HepG2 (cell line): ENCODE results near the gene LSMEM2. TPM values are rescaled to one million over a fixed set of nuclear protein-coding genes. Genes with fewer than 3 reads are reported as not detected.
A peak's percentile ranks its signal among the peaks of the same experiment; 100 is the strongest.

Experiments
- ATAC-seq: fragments of 200-7000 bp; cut with Tn5 transposase; 3 replicates; pipeline ENCODE4 v1.9.1; 2020; ENCODE audit warnings: mild to moderate bottlenecking, moderate library complexity
- BruUV-seq: library from RNA; stranded (reverse); fragments of 400-500 nt; replicated peaks from 2 replicates; lab custom pipeline; 2021; lab: Mats Ljungman, UMichigan
- CTCF ChIA-PET: fragments of 300-600 bp; formaldehyde crosslinking; extraction: SDS; loops from one replicate; lab custom pipeline; 2021; ENCODE audit warnings: low total read pairs, inconsistent platforms, low intra/inter-chr PET ratio; lab: Yijun Ruan, JAX
- POLR2A ChIA-PET: fragments of 350-600 bp; sonication (Branson Sonifier 250); formaldehyde crosslinking; loops from one replicate; lab custom pipeline; 2020; ENCODE audit warnings: antibody characterized with exemption, inconsistent platforms; lab: Yijun Ruan, JAX
- DNase-seq: peaks from one replicate; pipeline ENCODE4 v3.0.0-alpha.2; 2015; ENCODE audit warnings: low spot score
- FAIRE-seq: peaks from 3 replicates; lab custom pipeline; 2011; peaks lifted over from hg19 to GRCh38; lab: Jason Lieb, UNC
- H2AFZ ChIP-seq: one replicate; pipeline ENCODE4 v1.6.1; 2011; ENCODE audit warnings: low read length, inconsistent platforms
- H3K27ac ChIP-seq: fragments of 300-600 bp; 3 replicates; pipeline ENCODE4 v1.8.0; 2011; ENCODE audit warnings: mixed run types, mild to moderate bottlenecking, mixed read lengths, low read length, inconsistent platforms; ENCODE audit not compliant: insufficient read depth; ENCODE audit errors: extremely low read length
- H3K27me3 ChIP-seq, 2 experiments: fragments of 200-600 bp in 1 of 2; 2 replicates in 1 of 2; 3 replicates in 1 of 2; pipeline versions ENCODE4 v1.6.0 to v1.8.0; 2011; ENCODE audit warnings: low read length in 2 of 2, mild to moderate bottlenecking in 2 of 2, moderate library complexity in 2 of 2, inconsistent platforms in 1 of 2; ENCODE audit not compliant: insufficient read depth in 2 of 2, control insufficient read depth in 1 of 2
- H3K36me3 ChIP-seq, 2 experiments: fragments of 200-600 bp in 1 of 2; replicated peaks in 1 of 2; 2 replicates in 1 of 2; 3 replicates in 1 of 2; pipeline versions ENCODE4 v1.5.1 to v1.8.0; 2011; ENCODE audit warnings: low read length in 2 of 2, inconsistent platforms in 1 of 2; ENCODE audit not compliant: insufficient read depth in 2 of 2, control insufficient read depth in 1 of 2
- H3K4me1 ChIP-seq: 2 replicates; pipeline ENCODE4 v1.5.1; 2012; ENCODE audit warnings: low read length, inconsistent platforms; ENCODE audit not compliant: insufficient read depth
- H3K4me2 ChIP-seq: 2 replicates; pipeline ENCODE4 v1.6.0; 2011; ENCODE audit warnings: low read depth, low read length, inconsistent platforms
- H3K4me3 ChIP-seq, 3 experiments: fragments of 200-600 bp in 1 of 3; sonication (generic), shearing (Covaris generic) in 1 of 3; replicated peaks in 1 of 3; 2 replicates each; pipeline ENCODE4 v1.5.1; 2011 to 2016; ENCODE audit warnings: low read length in 3 of 3, inconsistent platforms in 2 of 3, low read depth in 2 of 3, mild to moderate bottlenecking in 2 of 3, control low read depth in 1 of 3, mixed read lengths in 1 of 3; ENCODE audit not compliant: insufficient read depth in 1 of 3
- H3K79me2 ChIP-seq: one replicate; pipeline ENCODE4 v1.6.1; 2011; ENCODE audit warnings: low read length, inconsistent platforms; ENCODE audit not compliant: insufficient read depth
- H3K9ac ChIP-seq: 2 replicates; pipeline ENCODE4 v1.6.0; 2011; ENCODE audit warnings: mild to moderate bottlenecking, low read depth, low read length, inconsistent platforms; ENCODE audit not compliant: insufficient read depth
- H3K9me3 ChIP-seq: 2 replicates; pipeline ENCODE4 v1.5.1; 2012; ENCODE audit warnings: mild to moderate bottlenecking, low read length
- H4K20me1 ChIP-seq: 2 replicates; pipeline ENCODE4 v1.6.0; 2011; ENCODE audit warnings: inconsistent platforms, mild to moderate bottlenecking, low read length, moderate library complexity; ENCODE audit not compliant: insufficient read depth
- AHR ChIP-seq: IDR thresholded peaks from 2 replicates; pipeline ENCODE4 v1.6.1; 2018; ENCODE audit warnings: missing genetic modification reagents, missing compliant biosample characterization
- ELF4 ChIP-seq: sonication (generic); formaldehyde crosslinking; IDR thresholded peaks from 2 replicates; pipeline ENCODE4 v1.5.0; 2020; ENCODE audit warnings: missing genetic modification reagents, mild to moderate bottlenecking, moderate library complexity, borderline replicate concordance
- HMG20A ChIP-seq: IDR thresholded peaks from 2 replicates; pipeline ENCODE4 v1.6.1; 2016; ENCODE audit warnings: borderline replicate concordance
- NFRKB ChIP-seq: fragments of 450-650 bp; IDR thresholded peaks from 2 replicates; pipeline ENCODE4 v1.6.1; 2017
- NRL ChIP-seq: sonication (generic); formaldehyde crosslinking; IDR thresholded peaks from 2 replicates; pipeline ENCODE4 v1.5.0; 2020; ENCODE audit warnings: missing genetic modification reagents, mild to moderate bottlenecking, moderate library complexity, borderline replicate concordance
- POLR2A ChIP-seq, 2 experiments: IDR thresholded peaks; 2 replicates each; pipeline ENCODE4 v1.6.1; 2011; ENCODE audit warnings: low read depth in 2 of 2, low read length in 2 of 2, mild to moderate bottlenecking in 1 of 2, moderate library complexity in 1 of 2; ENCODE audit not compliant: insufficient read depth in 1 of 2
- SALL2 ChIP-seq: sonication (generic); formaldehyde crosslinking; IDR thresholded peaks from 2 replicates; pipeline ENCODE4 v1.8.1; 2023; ENCODE audit warnings: mild to moderate bottlenecking, missing genetic modification reagents, inconsistent platforms
- SIN3A ChIP-seq: IDR thresholded peaks from 2 replicates; pipeline ENCODE4 v1.6.1; 2011; ENCODE audit warnings: low read depth, mild to moderate bottlenecking, control low read depth, low read length, borderline replicate concordance
- ZFAT ChIP-seq: sonication (generic); formaldehyde crosslinking; conservative IDR thresholded peaks from 2 replicates; pipeline ENCODE4 v1.8.1; 2023; ENCODE audit warnings: missing genetic modification reagents, inconsistent platforms
- ZNF253 ChIP-seq: sonication (generic); formaldehyde crosslinking; IDR thresholded peaks from 2 replicates; pipeline ENCODE4 v1.8.0; 2022; ENCODE audit warnings: mild to moderate bottlenecking, missing genetic modification reagents, borderline replicate concordance
- ZNF607 ChIP-seq: sonication (generic); formaldehyde crosslinking; IDR thresholded peaks from 2 replicates; pipeline ENCODE4 v1.5.1; 2020; ENCODE audit warnings: missing genetic modification reagents, mild to moderate bottlenecking, borderline replicate concordance
- ZNF652 ChIP-seq: IDR thresholded peaks from 2 replicates; pipeline ENCODE4 v1.6.1; 2016; ENCODE audit warnings: low read depth, borderline replicate concordance
- ZNF772 ChIP-seq: sonication (generic); formaldehyde crosslinking; IDR thresholded peaks from 2 replicates; pipeline ENCODE4 v1.5.0; 2020; ENCODE audit warnings: mild to moderate bottlenecking, missing genetic modification reagents
- WGBS: methylation state at CpG from one replicate; pipeline ENCODE4 v1.1.6; 2017; ENCODE audit warnings: low lambda C conversion rate; 5-methylcytosine and 5-hydroxymethylcytosine counted together
- in situ Hi-C: cut with HindIII; loops from 2 replicates; pipeline ENCODE4 v1.10.0; 2017; ENCODE audit warnings: low pct_unique_long_range_greater_than_20kb; ENCODE audit not compliant: extremely low pct_ligation_motif_present
- intact Hi-C: fragments of 100-400 bp; cut with micrococcal nuclease; formaldehyde crosslinking; loops from one replicate; pipeline ENCODE4 v1.10.0; 2022; ENCODE audit not compliant: unreplicated experiment
- polyA plus RNA-seq, 8 experiments: library from polyadenylated mRNA; depleted of rRNA in 3 of 8; stranded (reverse) in 7 of 8; unstranded in 1 of 8; fragments of >200 nt; fragmentation: Illumina TruSeq in 4 of 8; extraction: Trizol in 4 of 8; gene quantifications; 2 replicates each; pipeline versions ENCODE4 v1.2.1 to v1.2.3, GENCODE V29; 2011 to 2016; ENCODE audit warnings: low read depth in 4 of 8, missing spikeins in 1 of 8, mixed read lengths in 1 of 8; ENCODE audit not compliant: insufficient read depth in 1 of 8
- total RNA-seq, 5 experiments: library from RNA; depleted of rRNA; stranded (reverse); fragments of >200 nt; fragmentation: Illumina TruSeq; extraction: Trizol; gene quantifications; 2 replicates each; pipeline ENCODE4 v1.2.3, GENCODE V29; 2016; ENCODE audit warnings: low read depth in 1 of 5
- TF ChIP-seq, protein P1 (sequence below), 2 experiments: fragments of 450-650 bp in 1 of 2; sonication (generic) in 1 of 2; formaldehyde crosslinking in 1 of 2; IDR thresholded peaks; 2 replicates each; pipeline versions ENCODE4 v1.6.1 to v1.8.0; 2016 to 2022; ENCODE audit warnings: antibody characterized with exemption in 1 of 2, mild to moderate bottlenecking in 1 of 2, missing genetic modification reagents in 1 of 2

LSMEM2 gene
- total and polyA plus RNA-seq, 2 of the 13 experiments (the other 11 are each of a cell fraction or from before 2014, with no cell fraction given): 0.07 to 0.41 TPM

DNA sequence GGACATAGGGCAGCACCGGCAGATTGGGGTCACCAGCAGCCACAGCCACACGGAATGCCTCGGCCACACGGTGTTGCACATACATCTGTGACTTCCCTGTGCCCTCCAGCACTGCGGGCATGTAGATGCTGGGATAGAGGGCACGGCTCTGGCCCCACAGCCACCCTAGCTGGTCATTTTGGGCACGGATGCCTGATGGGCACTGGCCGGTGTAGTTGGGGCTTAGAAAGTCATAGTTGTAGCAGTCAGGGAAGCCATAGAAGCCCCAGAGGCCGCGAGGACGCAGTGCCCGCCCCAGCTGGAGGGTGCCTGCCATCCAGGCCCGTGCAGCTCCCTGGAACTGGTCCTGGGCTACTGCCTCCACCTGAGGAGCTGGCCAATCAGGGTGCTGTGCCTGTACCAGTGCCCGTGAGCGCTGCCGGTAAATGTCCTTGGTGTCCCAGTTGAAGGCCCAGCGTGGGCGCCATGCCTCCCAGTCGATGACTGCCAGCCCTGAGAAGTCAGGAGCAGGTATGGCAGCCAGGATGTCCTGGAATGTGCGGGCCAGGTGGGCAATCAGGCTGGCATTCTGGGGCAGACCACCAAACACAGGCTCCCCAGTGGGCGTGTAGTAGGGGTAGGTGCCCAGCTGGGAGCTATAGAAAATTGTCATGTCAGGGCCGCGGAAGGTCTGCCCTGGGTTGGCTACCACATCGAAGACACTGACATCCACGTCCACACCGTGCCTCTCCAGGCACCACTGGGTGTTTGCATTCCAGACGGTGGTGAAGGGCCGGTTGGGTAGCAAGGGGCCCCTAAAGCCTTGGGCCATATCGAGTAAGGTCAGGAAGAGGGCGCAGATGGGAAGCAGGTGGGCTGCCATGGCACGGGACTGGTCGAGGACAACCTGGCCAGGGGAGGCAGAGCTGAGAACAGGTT lies 23.5 kb downstream of the LSMEM2 start:
- FAIRE-seq: no peak
- Histone ChIP-seq H3K36me3 (peaks cover 1 to 3% of the 10 kb centered on the region in 2 experiments; a peak in 2 of 5 replicates), H3K27ac (peak overlapping the region; percentile 96), H3K9ac (peak overlapping the region; percentile 93), H3K9me3 (no peaks in the 10 kb centered on the region), H4K20me1 (peaks cover 11% of the 10 kb centered on the region), H3K4me2 (peak overlapping the region; percentile 86), H3K27me3 (no peaks in the 10 kb centered on the region; a peak in 1 of 5 replicates), H3K79me2 (peaks cover 36% of the 10 kb centered on the region), H3K4me3 (peak overlapping the region; percentile 67 to 91 (median 71)), H3K4me1 (peaks cover 56% of the 10 kb centered on the region), H2AFZ (no peak overlapping the region)
- intact Hi-C loops (loop anchor here (1.0 to 5.0 kb wide), 2 partner anchors 22 to 40 kb away; no protein-coding TSS in a partner anchor), in situ Hi-C loops (no loop called here)
- ChIA-PET POLR2A (interaction anchor here (1.1 to 7.9 kb wide), 14 partner anchors 10 to 106 kb away, joined by 3 to 222 read pairs (median 12); partner anchors contain the start of genes CYB561D2, GNAI2, HYAL2 and IFRD2), CTCF (interaction anchor here (1.9 to 2.5 kb wide), 2 partner anchors 20 to 22 kb away, joined by 14 to 15 read pairs; partner anchors contain the start of gene HYAL2)
- ATAC-seq: peak; percentile 3
- BruUV-seq: no TSS peak
- DNase-seq: no peak
- 10% methylated on average over 2 of the region's 32 CpGs for WGBS
- peak; percentile 13; the same call in 1 of the 2 replicates for TF ChIP-seq SALL2 (CRISPR knock-in tag)
- TF ChIP-seq ZFAT (CRISPR knock-in tag): no peak
- no peak for TF ChIP-seq SIN3A
- peak; percentile 9; the same call in 1 of the 2 replicates for TF ChIP-seq ZNF607 (CRISPR knock-in tag)
- TF ChIP-seq ELF4 (CRISPR knock-in tag): peak; percentile 15; the same call in 1 of the 2 replicates
- no peak for TF ChIP-seq HMG20A (CRISPR knock-in tag)
- 0 out of 2 replicates have a peak, but pooled peaks have one; percentile 19 for TF ChIP-seq ZNF253 (CRISPR knock-in tag)
- 0 out of 2 replicates have a peak, but pooled peaks have one; percentile 25 for TF ChIP-seq AHR (CRISPR knock-in tag)
- TF ChIP-seq, protein P1, sequence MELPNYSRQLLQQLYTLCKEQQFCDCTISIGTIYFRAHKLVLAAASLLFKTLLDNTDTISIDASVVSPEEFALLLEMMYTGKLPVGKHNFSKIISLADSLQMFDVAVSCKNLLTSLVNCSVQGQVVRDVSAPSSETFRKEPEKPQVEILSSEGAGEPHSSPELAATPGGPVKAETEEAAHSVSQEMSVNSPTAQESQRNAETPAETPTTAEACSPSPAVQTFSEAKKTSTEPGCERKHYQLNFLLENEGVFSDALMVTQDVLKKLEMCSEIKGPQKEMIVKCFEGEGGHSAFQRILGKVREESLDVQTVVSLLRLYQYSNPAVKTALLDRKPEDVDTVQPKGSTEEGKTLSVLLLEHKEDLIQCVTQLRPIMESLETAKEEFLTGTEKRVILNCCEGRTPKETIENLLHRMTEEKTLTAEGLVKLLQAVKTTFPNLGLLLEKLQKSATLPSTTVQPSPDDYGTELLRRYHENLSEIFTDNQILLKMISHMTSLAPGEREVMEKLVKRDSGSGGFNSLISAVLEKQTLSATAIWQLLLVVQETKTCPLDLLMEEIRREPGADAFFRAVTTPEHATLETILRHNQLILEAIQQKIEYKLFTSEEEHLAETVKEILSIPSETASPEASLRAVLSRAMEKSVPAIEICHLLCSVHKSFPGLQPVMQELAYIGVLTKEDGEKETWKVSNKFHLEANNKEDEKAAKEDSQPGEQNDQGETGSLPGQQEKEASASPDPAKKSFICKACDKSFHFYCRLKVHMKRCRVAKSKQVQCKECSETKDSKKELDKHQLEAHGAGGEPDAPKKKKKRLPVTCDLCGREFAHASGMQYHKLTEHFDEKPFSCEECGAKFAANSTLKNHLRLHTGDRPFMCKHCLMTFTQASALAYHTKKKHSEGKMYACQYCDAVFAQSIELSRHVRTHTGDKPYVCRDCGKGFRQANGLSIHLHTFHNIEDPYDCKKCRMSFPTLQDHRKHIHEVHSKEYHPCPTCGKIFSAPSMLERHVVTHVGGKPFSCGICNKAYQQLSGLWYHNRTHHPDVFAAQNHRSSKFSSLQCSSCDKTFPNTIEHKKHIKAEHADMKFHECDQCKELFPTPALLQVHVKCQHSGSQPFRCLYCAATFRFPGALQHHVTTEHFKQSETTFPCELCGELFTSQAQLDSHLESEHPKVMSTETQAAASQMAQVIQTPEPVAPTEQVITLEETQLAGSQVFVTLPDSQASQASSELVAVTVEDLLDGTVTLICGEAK (IDR thresholded peaks at IDR 0.05): no peak
- TF ChIP-seq, protein P1 (CRISPR knock-in tag; IDR thresholded peaks at IDR 0.05): peak; percentile 35; the same call in 1 of the 2 replicates
- TF ChIP-seq ZNF772: peak; percentile 56; the same call in 1 of the 2 replicates
- no peak for TF ChIP-seq NFRKB
- TF ChIP-seq ZNF652 (CRISPR knock-in tag): no peak
- peak in 1 of 2 experiments; percentile 5; a peak in 1 of 4 replicates for TF ChIP-seq POLR2A (IDR thresholded peaks at IDR 0.05; ENCODE audit: insufficient read depth in 1 of 2, low read depth in 2 of 2, low read length in 2 of 2)
- TF ChIP-seq NRL (CRISPR knock-in tag): peak; percentile 26; the same call in 1 of the 2 replicates
